Measurements from ENCODE around the gene SLK. TPM values are rescaled to one million over a fixed set of nuclear protein-coding genes. Genes with fewer than 3 reads are reported as not detected.

The SLK gene
- total and polyA plus RNA-seq, 2 of the 13 experiments (the other 11 are each of a cell fraction or from before 2014, with no cell fraction given), result 3.4 to 22.8 TPM

GRCh38 chr10:104069613-104070012 lies 102.7 kb downstream of the SLK start:
- POLR2A ChIA-PET, result no interaction called here
- H3K27ac ChIP-seq (ENCODE audit: extremely low read length, insufficient read depth, low read length), result no peak overlapping the region
- H3K36me3 ChIP-seq (replicated peaks in 1 of 2; ENCODE audit: control insufficient read depth in 1 of 2, insufficient read depth in 2 of 2, low read length in 2 of 2), result no peaks in the 10 kb centered on the region
- in situ Hi-C loops (cut with HindIII; ENCODE audit: extremely low pct_ligation_motif_present, low pct_unique_long_range_greater_than_20kb) (no loop called here), intact Hi-C loops (cut with micrococcal nuclease; ENCODE audit: unreplicated experiment) (no loop called here)
- ATAC-seq (no peak), DNase-seq (ENCODE audit: low spot score) (no peak), FAIRE-seq (no peak)
- CTCF ChIA-PET (ENCODE audit: low intra/inter-chr PET ratio, low total read pairs), result no interaction called here
- H3K4me2 ChIP-seq (ENCODE audit: low read depth, low read length), result no peak overlapping the region
- no peaks in the 10 kb centered on the region for H3K9me3 ChIP-seq (ENCODE audit: low read length)
- no peaks in the 10 kb centered on the region for H3K4me1 ChIP-seq (ENCODE audit: insufficient read depth, low read length)
- H3K4me3 ChIP-seq (replicated peaks in 1 of 3; ENCODE audit: insufficient read depth in 1 of 3, low read depth in 2 of 3, low read length in 3 of 3), result no peak overlapping the region
- no peaks in the 10 kb centered on the region for H3K79me2 ChIP-seq (ENCODE audit: insufficient read depth, low read length)
- H4K20me1 ChIP-seq (ENCODE audit: insufficient read depth, low read length), result no peaks in the 10 kb centered on the region
- H3K27me3 ChIP-seq (ENCODE audit: control insufficient read depth in 1 of 2, insufficient read depth in 2 of 2, low read length in 2 of 2), result peaks cover 4 to 49% of the 10 kb centered on the region in 2 experiments; a peak in 4 of 5 replicates
- no peak overlapping the region for H2AFZ ChIP-seq (ENCODE audit: low read length)
- H3K9ac ChIP-seq (ENCODE audit: insufficient read depth, low read depth, low read length), result no peak overlapping the region
- WGBS (ENCODE audit: low lambda C conversion rate), result 3% methylated on average over 6 of the region's 6 CpGs
- BruUV-seq (replicated peaks), result no TSS peak
- TF ChIP-seq ZNF598 (CRISPR knock-in tag; IDR thresholded peaks at IDR 0.05; ENCODE audit: borderline replicate concordance) (no peak), ZNF282 (IDR thresholded peaks at IDR 0.05; ENCODE audit: partially characterized antibody) (no peak), HINFP (CRISPR knock-in tag; IDR thresholded peaks at IDR 0.05; ENCODE audit: low read depth) (no peak), KDM2A (CRISPR knock-in tag; IDR thresholded peaks at IDR 0.05; ENCODE audit: borderline replicate concordance, low read depth) (no peak), PRPF4 (IDR thresholded peaks at IDR 0.05; ENCODE audit: low read depth, low read length, poor library complexity, severe bottlenecking) (no peak), ZNF652 (CRISPR knock-in tag; IDR thresholded peaks at IDR 0.05; ENCODE audit: borderline replicate concordance, low read depth) (no peak), SKIL (CRISPR knock-in tag; IDR thresholded peaks at IDR 0.05; ENCODE audit: borderline replicate concordance) (no peak), RNF219 (CRISPR knock-in tag; IDR thresholded peaks at IDR 0.05) (no peak), HNF1B (CRISPR knock-in tag; IDR thresholded peaks at IDR 0.05) (no peak), NFKBIZ (CRISPR knock-in tag; IDR thresholded peaks at IDR 0.05) (no peak), THAP11 (CRISPR knock-in tag; IDR thresholded peaks at IDR 0.05) (no peak), KDM5B (CRISPR knock-in tag; IDR thresholded peaks at IDR 0.05; ENCODE audit: borderline replicate concordance) (no peak), ZNF256 (CRISPR knock-in tag; conservative IDR thresholded peaks at IDR 0.05) (no peak), DMAP1 (CRISPR knock-in tag; IDR thresholded peaks at IDR 0.05) (no peak), SMAD3 (CRISPR knock-in tag; IDR thresholded peaks at IDR 0.05) (no peak), ZBTB2 (CRISPR knock-in tag; IDR thresholded peaks at IDR 0.05; ENCODE audit: low read depth) (no peak), KAT2B (IDR thresholded peaks at IDR 0.05; ENCODE audit: borderline replicate concordance, low read depth, low read length) (no peak)

Measured in HepG2 (cell line).